Tibial nerve (tissue), 4 donors: ENCODE results near the gene XRN2.

Experiments
- CTCF ChIP-seq, 5 experiments: fragments of 200-600 bp in 3 of 5; fragments of 450-650 bp in 2 of 5; sonication (generic) in 3 of 5; IDR thresholded peaks; one replicate each; pipeline ENCODE4 v1.5.1; 2016 to 2019; ENCODE audit warnings: antibody characterized with exemption in 5 of 5, mild to moderate bottlenecking in 3 of 5, moderate library complexity in 2 of 5
- EP300 ChIP-seq, 2 donors: sonication (generic); formaldehyde crosslinking; IDR thresholded peaks; one replicate each; pipeline ENCODE4 v1.6.1; 2017; ENCODE audit warnings: antibody characterized with exemption in 2 of 2, mild to moderate bottlenecking in 1 of 2
- POLR2A ChIP-seq, 2 donors: fragments of 450-650 bp; IDR thresholded peaks; one replicate each; pipeline ENCODE4 v1.6.1; 2017; ENCODE audit warnings: antibody characterized with exemption in 2 of 2, mild to moderate bottlenecking in 2 of 2, moderate library complexity in 2 of 2

GRCh38 chr20:21394551-21394950 is 91.4 kb downstream of the XRN2 start:
- no peak for TF ChIP-seq CTCF (IDR thresholded peaks at IDR 0.05)
- no peak for TF ChIP-seq EP300 (IDR thresholded peaks at IDR 0.05)
- TF ChIP-seq POLR2A (IDR thresholded peaks at IDR 0.05), result no peak
